GM18505 (cell line): ENCODE results near the gene TPBGL.

Experiments used
- ATAC-seq: cut with Tn5 transposase; IDR thresholded peaks from one replicate; pipeline ENCODE4 v1.9.1; 2021; ENCODE audit not compliant: unreplicated experiment
- POLR2A ChIP-seq: IDR thresholded peaks from 4 replicates; pipeline ENCODE4 v1.6.1; 2011; ENCODE audit warnings: borderline replicate concordance; ENCODE audit not compliant: insufficient read depth, insufficient read length; ENCODE audit errors: extremely low read depth

The TPBGL gene

DNA sequence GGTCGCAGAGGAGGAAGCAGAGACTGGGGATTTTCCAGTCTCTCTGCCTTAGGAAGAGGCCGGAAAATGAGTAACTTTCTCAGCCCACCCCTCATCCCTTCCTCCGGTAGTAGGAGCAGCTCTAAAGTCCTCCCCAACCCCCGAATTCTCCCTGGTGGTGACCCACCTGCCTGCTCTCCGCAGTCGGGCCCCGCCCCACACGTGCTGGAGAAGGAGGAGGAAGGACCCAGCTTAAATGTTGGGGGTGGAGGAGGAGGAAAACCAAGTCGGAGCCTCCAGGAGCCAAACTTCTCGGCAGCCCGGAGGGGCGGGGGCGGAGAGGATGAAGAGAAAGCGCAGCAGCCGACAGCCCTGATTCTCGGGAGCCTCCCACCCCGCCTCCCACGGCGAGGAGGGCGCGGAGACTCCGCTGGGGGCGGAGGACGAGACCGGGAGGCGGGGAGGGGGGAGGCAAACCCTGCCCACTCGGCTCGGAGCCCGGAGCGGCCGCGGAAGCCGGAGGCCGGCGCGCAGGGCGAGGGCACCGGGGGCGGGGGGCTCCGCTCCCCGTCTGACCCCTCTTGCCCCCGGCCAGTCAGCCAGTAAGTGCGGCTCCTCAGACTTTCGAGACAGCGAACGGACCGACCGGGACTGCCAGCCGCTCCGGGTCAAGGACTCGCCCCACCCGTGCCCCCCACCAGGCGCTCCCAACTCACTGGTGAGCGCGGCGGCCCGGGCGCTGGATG is at the start of gene TPBGL:
Gene TPBGL, plus strand, starts transcription at position 464 of the 725 bp plus-strand sequence. CDS start 276 bp downstream, outside the sequence.
- no peak for TF ChIP-seq POLR2A
- ATAC-seq = no peak

DNA sequence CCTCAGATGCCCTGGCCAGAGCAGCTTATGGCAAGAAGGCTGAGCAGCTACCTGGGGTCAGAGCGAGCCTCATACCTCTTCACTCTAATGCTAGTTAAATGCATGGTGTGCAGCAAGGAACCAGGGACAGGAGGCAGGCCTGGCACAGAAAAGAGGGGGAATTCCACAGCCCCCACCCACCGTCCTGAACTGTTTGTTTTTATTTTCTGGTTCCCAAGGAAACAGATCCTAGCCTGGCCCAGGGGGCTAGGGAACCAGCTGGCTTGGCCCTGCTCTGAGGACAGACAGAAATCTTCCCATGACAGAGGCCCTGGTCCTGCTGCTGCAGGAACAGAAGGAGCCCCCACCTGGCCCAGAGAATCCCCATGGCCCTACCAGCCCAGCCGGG is 49.2 kb upstream of the TPBGL start:
- no peak for ATAC-seq

DNA sequence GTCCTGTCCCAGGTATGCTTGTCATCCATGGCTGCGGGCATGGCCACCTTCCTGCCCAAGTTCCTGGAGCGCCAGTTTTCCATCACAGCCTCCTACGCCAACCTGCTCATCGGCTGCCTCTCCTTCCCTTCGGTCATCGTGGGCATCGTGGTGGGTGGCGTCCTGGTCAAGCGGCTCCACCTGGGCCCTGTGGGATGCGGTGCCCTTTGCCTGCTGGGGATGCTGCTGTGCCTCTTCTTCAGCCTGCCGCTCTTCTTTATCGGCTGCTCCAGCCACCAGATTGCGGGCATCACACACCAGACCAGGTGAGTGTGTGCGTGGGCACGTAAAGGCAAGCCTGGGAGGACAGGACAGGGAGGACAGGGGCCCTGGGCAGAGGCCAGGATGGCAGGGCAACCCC is 47.3 kb upstream of the TPBGL start:
- ATAC-seq = no peak

More for the DNA sequence above, 49.2 kb upstream of the TPBGL start:
- no peak for TF ChIP-seq POLR2A

GRCh38 chr11:75193711-75194110 is 46.9 kb upstream of the TPBGL start:
- no peak for TF ChIP-seq POLR2A
- no peak for ATAC-seq

More for the DNA sequence above, 47.3 kb upstream of the TPBGL start:
- no peak for TF ChIP-seq POLR2A

DNA sequence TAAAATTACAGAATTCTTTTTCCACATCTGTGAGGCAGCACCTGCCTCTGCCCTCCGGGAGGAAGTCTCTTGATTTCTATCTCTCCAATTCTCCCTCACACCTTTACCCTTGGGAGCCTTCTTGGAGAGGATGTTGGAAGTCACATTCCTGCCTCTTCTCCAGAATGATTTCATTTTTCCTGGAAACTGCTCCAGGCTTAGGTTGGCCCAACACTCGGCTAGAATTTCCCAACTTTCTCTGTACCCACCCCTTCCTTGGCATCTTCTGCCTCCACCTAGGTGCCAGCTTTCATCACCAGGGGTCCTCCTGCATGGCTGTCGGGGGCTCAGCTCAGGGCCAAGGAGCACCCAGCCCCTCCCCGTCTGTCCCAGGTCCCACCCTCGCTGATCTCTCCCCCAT is 46.4 kb upstream of the TPBGL start:
- no peak for TF ChIP-seq POLR2A
- no peak for ATAC-seq

DNA sequence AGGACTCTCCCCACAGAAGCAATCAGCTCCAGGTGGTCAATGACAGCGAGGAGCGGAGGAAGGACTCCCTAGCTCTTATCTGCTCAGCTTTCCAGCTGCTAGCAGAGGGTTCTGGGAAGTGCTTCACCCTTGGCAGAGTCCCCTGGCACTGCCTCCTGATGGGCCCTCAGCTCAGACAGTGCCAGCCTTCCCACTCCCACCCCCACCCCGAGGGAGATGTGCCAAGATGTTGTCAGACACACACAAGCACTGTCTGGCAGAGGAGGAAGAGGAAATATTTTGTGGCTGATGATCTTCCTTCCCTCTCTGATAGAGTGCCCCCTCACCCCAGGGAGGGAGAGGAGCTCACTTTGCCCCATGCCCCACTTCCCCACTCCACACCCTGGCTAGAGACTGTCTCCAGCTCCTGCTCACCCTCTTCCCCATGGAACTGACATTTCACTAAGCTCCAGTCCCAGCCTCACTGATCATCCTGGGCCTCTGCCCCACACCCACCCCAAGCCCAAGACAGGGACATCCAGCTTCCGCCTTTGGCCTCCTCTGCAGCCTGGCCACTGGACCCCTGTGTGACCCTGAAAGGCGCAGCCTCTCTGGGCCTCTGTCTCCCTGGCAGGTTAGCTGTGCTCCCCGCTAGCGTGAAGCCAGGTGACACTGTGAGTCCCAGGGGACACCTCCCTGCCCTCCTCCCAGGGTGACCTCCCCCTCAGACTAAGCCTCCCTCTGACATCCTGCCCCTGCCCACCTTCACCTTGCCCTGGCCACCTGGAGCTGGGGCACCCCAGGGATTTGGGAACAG is 45.2 kb upstream of the TPBGL start:
- no peak for TF ChIP-seq POLR2A

GRCh38 chr11:75196426-75196825 is 44.1 kb upstream of the TPBGL start:
- no peak for ATAC-seq
- no peak for TF ChIP-seq POLR2A

More for the DNA sequence above, 45.2 kb upstream of the TPBGL start:
- no peak for ATAC-seq

DNA sequence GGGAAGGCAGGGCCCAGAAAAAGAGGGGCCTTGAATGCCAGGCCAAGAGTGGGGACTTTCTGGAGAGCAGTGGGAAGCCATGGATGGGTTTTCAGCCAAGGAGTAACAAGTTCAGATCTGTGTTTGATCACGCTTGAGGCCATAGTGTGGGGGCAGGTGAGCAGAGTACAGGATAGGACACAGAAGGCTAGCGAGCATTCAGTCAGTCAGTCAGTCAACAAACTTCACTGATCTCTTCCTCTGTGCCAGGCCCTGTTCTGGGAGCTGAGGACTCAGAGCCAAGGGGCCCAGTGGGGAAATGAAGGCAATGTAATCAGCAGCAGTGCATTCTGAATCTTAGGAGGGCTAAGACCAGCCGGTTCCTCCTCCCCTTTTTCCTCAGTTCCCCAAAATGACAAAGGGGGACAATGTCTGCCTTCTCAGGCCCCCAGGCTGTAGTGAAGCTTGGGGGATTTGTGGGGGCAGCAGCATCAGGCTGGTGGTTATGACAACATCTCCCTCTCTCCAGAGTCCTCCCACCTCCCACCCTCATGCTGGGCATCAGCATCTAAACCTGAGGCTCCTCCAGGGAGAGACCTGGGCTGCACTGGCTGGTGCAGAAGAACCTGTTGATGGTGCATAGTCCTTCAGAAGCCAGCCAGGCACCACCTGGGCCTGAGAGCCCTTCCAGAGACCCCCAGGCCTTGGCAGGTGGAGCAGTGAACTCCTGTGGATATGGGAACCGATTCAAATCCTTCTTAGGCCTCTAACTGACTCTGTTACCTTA is 42.9 kb upstream of the TPBGL start:
- TF ChIP-seq POLR2A = no peak
- no peak for ATAC-seq

DNA sequence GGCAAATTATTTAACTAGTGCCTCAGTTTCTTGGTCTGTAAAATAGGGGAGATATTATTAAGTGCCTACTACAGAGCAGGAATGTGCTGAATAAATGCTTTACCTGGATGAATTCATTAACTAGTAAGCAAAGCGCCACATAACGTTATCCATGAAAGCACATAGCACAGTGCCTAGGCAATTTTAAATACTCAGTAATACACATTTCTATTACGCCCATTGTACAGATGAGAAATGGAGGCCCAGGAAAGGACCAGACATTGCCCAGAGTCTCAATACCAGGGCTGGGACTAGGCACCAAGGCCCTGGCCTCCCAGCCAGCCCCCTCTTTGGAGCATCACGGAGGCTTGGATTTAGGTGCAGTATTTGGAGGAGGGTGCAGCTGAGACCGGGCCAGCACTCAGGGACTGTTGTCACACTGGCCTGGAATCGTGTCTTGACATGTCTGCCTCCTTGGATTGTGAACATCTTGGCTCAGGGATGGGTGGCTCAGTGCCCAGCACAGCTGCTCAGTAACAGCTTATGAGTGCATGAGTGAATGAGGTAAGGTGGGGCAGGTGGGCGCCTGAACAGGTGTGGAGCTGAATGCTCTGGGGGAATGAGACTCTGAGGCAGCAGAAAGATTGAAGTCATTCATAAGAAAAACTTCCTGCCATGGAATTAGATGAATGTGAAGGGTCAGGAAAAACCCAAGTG is 42.1 kb upstream of the TPBGL start:
- ATAC-seq = no peak
- TF ChIP-seq POLR2A = no peak

GRCh38 chr11:75199412-75199955 is 41.1 kb upstream of the TPBGL start:
- no peak for TF ChIP-seq POLR2A
- ATAC-seq = no peak

DNA sequence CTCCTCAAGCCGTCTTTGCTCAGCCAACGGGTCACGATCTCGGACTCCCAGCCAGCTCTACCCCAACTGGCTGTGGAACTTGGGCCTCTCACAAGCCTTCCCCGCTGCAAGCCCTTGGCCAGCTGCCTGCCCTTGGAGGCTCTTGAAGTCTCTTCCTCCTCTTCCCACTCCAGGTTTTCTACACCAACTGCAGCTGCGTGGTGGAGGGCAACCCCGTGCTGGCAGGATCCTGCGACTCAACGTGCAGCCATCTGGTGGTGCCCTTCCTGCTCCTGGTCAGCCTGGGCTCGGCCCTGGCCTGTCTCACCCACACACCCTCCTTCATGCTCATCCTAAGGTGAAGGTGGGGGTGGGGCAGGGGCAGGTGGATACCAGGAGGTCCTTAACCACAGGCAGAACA is 40.5 kb upstream of the TPBGL start:
- TF ChIP-seq POLR2A = no peak
- no peak for ATAC-seq

- no peak for TF ChIP-seq POLR2A
- ATAC-seq = no peak
These were observed 40.0 kb upstream of the TPBGL start for GRCh38 chr11:75200531-75200930.
